DLD1 (cell line): ENCODE data around the gene CD72.
"Not testable (repeated sequence)": the region's sequence is repeated elsewhere in the genome, so short reads cannot be mapped to it uniquely, and the experiment has no call there.

Experiments
- in situ Hi-C: cut with HindIII; loops from 2 replicates; pipeline ENCODE4 v1.10.0; 2017; ENCODE audit warnings: low sequenced_read_pairs

CD72 gene

DNA sequence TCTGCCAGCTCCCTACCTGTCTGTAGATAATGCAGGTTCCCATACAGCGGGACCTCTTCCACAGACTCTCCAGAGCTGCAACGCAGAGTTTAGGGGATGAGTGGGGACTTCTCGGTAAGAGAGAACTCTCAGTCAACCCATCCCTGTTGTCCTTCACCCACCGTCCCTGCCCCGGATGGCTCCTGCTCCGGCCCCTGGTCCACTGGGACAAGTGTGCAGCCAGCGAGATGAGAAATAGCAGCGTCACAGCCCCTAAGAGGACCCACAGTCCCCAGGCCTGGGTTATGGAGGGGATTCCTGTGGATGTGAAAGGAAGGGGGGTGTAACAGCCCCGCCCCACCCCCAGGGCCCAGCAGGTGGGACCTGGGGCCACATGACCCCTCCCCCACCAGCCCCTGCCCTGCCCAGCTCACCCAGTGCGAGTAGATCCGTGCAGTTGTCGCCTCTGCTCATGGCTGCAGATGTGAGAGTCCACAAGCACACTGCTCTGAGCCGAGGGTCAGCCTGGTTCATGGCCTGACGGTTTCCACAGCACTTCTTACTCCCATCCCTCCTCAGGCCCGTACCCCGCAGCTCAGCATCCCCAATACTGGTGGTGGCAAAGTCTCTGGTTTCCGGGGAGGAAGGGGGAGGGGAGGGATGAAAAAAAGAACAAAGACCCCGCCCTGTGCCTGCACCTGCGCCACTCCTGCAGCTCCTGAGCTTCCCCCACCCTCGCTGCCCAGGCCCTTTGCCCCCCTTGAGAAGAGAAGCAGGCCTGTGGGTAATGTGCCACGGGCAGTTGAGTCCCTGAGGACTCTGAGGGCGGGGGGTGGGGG, 32.3 kb upstream of the CD72 start, which contains the start of gene SIT1:
TSS of gene SIT1 (minus strand) at position 591 of the 818 bp plus-strand sequence. CDS start at position 513, 78 bp downstream.
- in situ Hi-C loops, result no loop called here

- in situ Hi-C loops, result no loop called here
Observed at GRCh38 chr9:35649431-35650340, 31.5 kb upstream of the CD72 start.

- in situ Hi-C loops, result no loop called here
Observed at GRCh38 chr9:35646533-35647265, 28.5 kb upstream of the CD72 start.

GRCh38 chr9:35646153-35646532, 27.9 kb upstream of the CD72 start:
- in situ Hi-C loops, result no loop called here

DNA sequence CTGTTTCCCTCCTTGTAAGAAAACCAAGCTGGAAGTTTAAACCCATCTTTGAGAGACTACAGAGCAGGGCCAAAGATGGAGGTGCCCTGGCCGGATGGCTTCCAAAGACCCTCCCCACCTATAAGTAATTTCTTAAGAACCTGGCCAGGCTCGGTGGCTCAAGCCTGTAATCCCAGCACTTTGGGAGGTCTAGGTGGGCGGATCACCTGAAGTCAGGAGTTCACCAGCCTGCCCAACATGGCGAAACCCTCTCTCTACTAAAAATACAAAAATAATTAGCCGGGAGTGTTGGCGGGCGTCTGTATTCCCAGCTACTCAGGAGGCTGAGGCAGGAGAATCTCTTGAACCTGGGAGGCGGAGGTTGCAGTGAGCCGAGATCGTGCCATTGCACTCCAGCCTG, 27.5 kb upstream of the CD72 start:
- in situ Hi-C loops, result not testable (repeated sequence)

DNA sequence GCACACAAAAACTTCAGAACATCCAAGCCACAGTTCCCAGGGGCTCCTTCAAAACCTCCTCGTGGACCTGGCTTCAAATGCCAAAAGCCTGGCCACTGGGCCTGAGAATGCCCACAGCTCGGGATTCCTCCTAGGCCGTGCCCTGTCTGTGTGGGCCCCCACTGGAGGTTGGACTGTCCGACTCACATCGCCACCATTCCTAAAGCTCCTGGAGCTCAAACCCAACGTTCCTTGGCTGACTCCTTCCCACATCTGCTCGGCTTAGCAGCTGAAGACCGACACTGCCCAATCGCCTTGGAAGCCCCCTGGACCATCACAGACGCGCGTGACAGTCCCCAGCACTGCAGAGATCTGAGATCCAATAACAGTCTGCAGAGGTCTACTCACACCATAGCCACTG, 24.8 kb upstream of the CD72 start:
- in situ Hi-C loops, result no loop called here

DNA sequence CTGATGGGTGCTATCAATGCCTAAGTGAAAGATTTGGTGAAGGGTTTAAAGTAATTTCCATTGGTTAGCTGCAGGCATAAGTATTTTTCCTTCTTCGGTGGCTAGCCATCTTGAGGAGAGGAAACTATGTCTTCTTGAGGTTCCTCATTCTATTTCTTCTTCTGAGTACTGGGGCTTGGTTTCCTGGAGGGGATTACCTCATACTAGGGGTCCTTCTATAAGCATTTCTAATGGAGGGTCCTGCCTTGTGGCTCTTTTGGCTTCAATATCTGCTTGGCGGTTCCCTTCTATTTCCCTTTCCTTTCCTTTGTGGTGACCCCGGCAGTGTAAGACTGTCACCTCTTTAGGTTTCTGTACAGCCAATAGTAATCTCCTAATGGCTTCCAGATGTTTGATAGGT, 23.3 kb upstream of the CD72 start:
- in situ Hi-C loops, result not testable (repeated sequence)

DNA sequence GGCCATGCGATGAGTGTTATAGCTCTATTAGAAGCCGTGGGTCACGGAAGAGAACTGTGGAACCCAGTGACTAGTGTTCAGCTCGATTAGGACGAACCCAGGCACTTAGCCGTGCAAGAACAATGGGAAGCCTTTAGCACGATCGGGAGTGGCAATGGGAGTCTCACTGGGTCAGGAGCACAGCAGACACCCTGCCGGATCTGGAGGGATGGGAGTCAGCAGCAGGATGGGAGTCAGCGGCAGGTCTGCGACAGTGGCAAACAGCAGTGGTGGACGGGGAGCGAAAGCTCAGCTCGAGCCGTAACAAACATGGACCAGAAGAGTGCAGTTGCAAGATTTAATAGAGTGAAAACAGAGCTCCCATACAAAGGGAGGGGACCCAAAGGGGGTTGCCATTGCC, 22.2 kb upstream of the CD72 start:
- in situ Hi-C loops, result not testable (repeated sequence)

DNA sequence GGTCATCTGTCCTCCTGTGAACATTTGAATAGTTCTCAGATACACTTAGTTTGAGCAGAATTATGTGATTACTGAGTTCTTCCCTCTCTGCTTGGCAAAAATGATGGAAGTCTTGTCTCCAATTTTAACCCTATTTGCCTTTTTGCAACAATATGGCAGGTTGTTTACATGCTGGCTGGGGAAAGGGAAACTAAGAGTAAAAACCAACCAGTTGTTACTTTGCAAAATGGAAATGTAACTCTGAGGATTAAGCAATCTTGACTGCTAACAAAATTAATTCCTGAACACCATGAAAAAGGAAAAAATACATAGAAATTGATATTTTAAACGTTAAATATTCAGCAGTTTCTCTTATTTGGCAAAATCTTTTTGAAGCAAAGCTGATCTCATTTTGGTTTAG, 21.4 kb upstream of the CD72 start:
- in situ Hi-C loops, result no loop called here

GRCh38 chr9:35639225-35639624, 21.0 kb upstream of the CD72 start:
- in situ Hi-C loops, result not testable (repeated sequence)

- in situ Hi-C loops, result not testable (repeated sequence)
Observed at GRCh38 chr9:35638751-35639150, 20.5 kb upstream of the CD72 start.

DNA sequence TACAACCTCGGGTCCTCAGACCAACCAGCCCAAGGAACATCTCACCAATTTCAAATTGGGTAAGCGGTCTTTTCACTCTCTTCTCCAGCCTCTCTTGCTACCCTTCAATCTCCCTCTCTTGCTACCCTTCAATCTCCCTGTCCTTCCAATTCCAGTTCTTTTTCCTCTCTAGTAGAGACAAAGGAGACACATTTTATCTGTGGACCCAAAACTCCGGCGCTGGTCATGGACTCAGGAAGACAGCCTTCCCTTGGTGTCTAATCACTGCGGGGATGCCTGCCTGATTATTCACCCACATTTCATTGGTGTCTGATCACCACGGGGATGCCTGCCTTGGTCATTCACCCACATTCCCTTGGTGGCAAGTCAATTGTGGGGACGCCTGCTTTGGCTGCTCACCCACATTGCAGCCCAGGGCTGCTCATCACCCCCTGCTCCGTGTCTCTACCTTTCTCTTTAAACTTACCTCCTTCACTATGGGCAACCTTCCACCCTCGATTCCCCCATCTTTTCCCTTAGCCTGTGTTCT, 19.3 kb upstream of the CD72 start:
- in situ Hi-C loops, result not testable (repeated sequence)

GRCh38 chr9:35636877-35637246, 18.6 kb upstream of the CD72 start:
- in situ Hi-C loops, result not testable (repeated sequence)

GRCh38 chr9:35636135-35636876, 18.1 kb upstream of the CD72 start:
- in situ Hi-C loops, result no loop called here

DNA sequence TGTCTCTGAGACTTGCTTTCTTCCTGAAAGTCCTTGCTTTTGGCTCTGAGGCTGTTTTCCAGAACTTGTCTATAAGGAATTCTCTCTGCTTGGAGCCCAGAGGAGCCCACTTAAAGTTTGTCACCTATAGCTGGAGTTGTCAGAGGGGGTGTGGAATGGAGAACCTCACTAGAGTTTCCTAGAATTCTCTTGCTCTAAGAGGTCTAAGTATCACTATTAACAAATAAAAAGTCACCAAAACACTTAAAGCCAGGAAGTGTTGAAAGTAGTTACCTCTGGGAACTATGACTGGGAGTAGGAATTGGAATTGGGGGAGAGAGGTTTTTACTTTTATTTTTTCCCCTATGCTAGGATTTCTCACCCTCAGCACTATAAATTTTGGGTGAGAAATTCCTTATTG, 17.5 kb upstream of the CD72 start:
- in situ Hi-C loops, result no loop called here

GRCh38 chr9:35629597-35629996, 11.4 kb upstream of the CD72 start:
- in situ Hi-C loops, result no loop called here

DNA sequence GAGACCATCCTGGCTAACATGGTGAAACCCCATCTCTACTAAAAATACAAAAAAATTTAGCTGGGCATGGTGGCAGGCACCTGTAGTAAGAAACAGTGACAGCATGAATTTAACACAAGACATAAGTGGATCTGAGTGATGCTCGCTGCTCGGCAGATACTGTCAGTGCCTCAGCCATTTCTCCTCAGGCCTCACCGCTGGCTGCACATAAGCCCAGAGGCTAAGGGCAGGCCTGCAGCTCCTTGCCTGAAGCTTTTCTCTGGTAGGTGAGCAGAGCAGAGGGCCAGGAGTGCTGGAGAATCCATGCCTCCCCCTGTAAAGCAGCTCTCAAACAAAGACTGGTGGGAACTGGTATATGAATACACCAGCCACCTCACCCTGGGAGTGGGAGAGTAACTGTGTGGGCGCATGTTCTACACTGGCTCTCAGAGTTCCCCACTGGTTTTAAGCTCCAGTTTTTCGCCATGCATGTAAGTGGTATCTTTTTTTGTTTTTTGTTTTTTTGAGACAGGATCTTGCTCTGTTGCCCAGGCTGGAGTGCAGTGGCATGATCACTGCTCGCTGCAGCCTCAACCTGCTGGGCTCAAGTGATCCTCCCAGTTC, 10.3 kb upstream of the CD72 start:
- in situ Hi-C loops, result no loop called here

- in situ Hi-C loops, result no loop called here
Observed at GRCh38 chr9:35627575-35627974, 9.4 kb upstream of the CD72 start.

DNA sequence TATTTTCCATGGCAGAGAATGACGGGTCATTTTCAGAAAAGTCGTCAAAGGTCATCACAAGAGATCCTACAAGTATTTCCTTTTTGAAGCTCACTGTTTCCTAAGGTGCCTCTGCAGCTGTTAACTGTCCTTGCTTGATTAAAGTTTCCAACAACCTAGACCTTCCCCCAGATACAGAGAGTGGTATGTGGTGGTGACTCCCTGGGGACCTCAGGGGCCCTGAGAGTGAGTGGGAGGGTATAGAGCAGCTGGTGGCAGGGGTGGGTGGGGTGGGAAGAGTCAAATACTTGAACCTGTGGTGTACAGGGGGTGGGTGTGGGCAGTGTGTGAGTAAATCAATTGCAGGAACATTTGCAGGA, 1.6 kb upstream of the CD72 start:
- in situ Hi-C loops, result no loop called here
